Measurements from ENCODE around the gene RAVER2. TPM values are rescaled to one million over a fixed set of nuclear protein-coding genes. Genes with fewer than 3 reads are reported as not detected.
A peak's percentile ranks its signal among the peaks of the same experiment; 100 is the strongest.

Gene RAVER2
- total RNA-seq, 1 donor, result 9.1 TPM

GRCh38 chr1:64757213-64757612, 12.3 kb downstream of the RAVER2 start:
- DNase-seq (ENCODE audit: low read depth), result no peak
- TF ChIP-seq CTCF (IDR thresholded peaks at IDR 0.05; ENCODE audit: insufficient read depth, low read depth, low read length), result no peak
- H3K4me3 ChIP-seq (ENCODE audit: low read depth, low read length), result no peak overlapping the region

- DNase-seq (ENCODE audit: low read depth), result no peak
- H3K4me3 ChIP-seq (ENCODE audit: low read depth, low read length), result no peak overlapping the region
- TF ChIP-seq CTCF (IDR thresholded peaks at IDR 0.05; ENCODE audit: insufficient read depth, low read depth, low read length), result no peak
Observed at GRCh38 chr1:64758233-64758632, 13.4 kb downstream of the RAVER2 start.

DNA sequence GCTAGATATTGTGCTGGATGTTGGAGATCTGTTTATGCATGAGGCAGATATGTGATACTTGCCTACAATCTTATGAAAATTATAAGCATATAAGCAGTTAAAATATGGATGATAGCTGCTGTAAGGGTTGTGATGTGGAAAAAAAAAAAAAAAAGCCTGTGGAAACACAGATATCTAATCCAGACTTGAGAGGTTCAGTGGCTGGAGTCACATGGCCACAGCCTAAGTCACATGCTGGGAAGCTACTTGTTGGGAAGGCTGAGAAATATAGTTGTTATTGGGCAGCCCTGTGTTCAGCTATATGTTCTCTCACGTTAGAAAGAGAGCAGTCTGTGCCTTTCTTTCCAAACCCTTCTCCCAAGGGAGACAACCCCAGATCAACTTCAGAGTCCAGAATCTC, 15.1 kb downstream of the RAVER2 start:
- TF ChIP-seq CTCF (IDR thresholded peaks at IDR 0.05; ENCODE audit: insufficient read depth, low read depth, low read length), result no peak
- H3K4me3 ChIP-seq (ENCODE audit: low read depth, low read length), result no peak overlapping the region
- no peak for DNase-seq (ENCODE audit: low read depth)

DNA sequence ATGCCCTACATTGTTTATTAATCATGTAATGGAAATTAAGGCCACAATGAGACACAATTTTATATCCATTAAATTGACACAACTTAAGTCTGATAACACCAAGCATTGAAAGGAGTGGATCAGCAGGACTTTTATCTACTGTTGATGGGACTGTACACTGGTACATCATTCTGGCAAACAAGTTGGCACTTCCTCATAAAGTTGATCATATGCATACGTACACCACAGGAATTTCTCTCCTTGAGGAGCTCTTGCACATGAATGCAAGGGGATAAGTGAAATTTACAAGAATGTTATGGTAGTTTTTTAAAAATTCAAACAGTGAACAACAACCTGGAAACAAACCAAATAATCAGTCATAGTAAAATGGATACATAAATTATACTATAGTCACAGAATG, 20.1 kb downstream of the RAVER2 start:
- DNase-seq (ENCODE audit: low read depth), result no peak
- no peak overlapping the region for H3K4me3 ChIP-seq (ENCODE audit: low read depth, low read length)
- TF ChIP-seq CTCF (IDR thresholded peaks at IDR 0.05; ENCODE audit: insufficient read depth, low read depth, low read length), result no peak

DNA sequence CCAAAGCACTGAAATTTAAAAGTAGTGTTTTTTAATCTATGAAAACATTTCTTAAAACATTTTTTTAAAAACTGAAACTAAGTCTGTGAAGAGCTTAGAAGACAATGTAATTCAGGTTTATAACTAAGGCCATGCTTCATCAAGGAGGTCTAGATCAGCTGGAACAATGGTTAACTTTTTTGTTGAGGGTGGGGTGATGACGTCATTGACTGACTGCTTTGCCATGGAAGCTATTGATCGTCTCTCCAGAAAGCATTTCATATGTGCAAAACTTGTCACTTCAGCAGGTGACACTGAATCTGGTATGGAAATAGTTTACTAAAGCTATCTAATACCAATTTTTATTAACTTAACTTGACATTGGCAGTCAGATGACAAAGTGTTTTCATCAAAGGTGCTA, 21.0 kb downstream of the RAVER2 start:
- DNase-seq (ENCODE audit: low read depth), result no peak
- no peak for TF ChIP-seq CTCF (IDR thresholded peaks at IDR 0.05; ENCODE audit: insufficient read depth, low read depth, low read length)
- H3K4me3 ChIP-seq (ENCODE audit: low read depth, low read length), result no peak overlapping the region

DNA sequence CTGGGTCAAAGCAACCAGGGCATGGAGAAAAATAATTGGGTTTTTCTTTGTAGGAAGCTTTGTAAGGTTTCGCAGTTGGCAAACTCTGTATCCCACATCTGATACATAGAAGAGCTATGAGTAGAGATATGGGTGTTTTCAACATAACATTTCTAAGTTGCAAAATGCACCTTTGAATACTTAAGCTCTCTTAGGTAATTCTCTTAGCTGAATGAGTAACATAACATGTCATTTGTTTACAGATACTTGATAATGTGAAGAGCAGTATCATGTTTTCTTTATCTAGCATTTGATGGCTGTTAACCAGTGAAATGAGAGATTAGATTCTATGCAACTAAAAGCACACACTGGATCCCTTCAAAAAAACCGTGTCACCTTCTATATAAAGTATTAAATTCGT, 21.6 kb downstream of the RAVER2 start:
- H3K4me3 ChIP-seq (ENCODE audit: low read depth, low read length), result no peak overlapping the region
- TF ChIP-seq CTCF (IDR thresholded peaks at IDR 0.05; ENCODE audit: insufficient read depth, low read depth, low read length), result no peak
- peak; percentile 9 for DNase-seq (ENCODE audit: low read depth)

DNA sequence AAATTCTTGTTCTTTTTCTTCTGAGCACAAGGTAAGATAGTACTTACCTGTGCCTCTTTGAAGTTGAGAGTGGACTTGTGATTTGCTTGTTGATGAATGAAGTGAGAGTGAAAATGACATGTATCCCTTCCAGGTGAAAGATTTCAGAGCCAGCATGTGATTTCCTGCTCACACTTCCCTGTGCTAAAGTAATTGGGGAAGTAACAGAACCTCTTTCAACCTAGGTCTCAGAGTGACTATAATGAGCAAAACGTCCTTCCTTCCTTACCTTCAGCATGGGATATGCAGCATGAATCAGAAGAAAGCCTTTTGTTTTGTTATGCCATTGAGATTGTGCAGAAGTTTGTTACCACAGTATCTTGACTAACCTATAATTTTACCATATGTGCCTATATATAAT, 24.6 kb downstream of the RAVER2 start:
- no peak for DNase-seq (ENCODE audit: low read depth)
- H3K4me3 ChIP-seq (ENCODE audit: low read depth, low read length), result no peak overlapping the region
- TF ChIP-seq CTCF (IDR thresholded peaks at IDR 0.05; ENCODE audit: insufficient read depth, low read depth, low read length), result no peak

All from fibroblast of villous mesenchyme (primary cell).